NCI-H1417 treated with DMSO at 0.1 percent for 48 hours (cell line): ENCODE results near the gene TMEM184A.
"Not testable (repeated sequence)": the region's sequence is repeated elsewhere in the genome, so short reads cannot be mapped to it uniquely, and the experiment has no call there.

Experiments used
- DNase-seq: peaks from one replicate; lab custom pipeline; 2025; lab: John Stamatoyannopoulos, UW

The TMEM184A gene

DNA sequence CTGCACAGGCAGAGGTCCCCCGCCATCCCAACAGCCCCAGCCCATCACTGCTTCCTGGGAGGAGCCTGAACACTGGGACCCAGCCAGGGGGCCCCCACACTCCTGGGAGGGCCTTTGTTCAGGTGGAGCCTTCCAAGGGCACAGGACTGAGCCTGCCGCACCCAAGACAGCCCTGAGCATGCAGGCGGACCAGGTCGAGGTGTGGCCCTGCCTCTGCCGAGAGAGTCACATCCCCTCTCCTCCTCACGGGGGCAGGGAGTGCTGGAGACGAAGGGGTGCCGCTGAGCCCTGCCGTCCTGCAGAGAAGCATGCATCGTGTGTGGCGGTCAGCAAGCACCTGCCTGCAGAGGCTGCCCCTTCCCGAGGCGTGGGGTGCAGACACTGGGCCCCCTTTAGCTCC is 32.8 kb downstream of the TMEM184A start:
- DNase-seq: no peak

DNA sequence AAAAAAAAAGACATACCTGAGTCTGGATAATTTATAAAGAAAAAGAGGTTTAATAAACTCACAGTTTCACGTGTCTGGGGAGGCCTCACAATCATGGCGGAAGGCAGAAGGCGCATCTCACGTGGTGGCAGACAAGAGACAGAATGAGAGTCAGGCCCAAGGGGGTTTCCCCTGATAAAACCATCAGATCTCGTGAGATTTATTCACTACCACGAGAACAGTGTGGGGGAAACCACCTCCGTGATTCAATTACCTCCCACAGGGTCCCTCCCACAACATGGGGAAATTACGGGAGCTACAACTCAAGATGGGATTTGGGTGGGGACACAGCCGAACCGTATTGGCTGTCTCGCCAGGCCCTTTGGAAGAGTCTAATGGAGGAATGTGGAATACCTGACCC is 34.5 kb downstream of the TMEM184A start:
- DNase-seq: no peak

DNA sequence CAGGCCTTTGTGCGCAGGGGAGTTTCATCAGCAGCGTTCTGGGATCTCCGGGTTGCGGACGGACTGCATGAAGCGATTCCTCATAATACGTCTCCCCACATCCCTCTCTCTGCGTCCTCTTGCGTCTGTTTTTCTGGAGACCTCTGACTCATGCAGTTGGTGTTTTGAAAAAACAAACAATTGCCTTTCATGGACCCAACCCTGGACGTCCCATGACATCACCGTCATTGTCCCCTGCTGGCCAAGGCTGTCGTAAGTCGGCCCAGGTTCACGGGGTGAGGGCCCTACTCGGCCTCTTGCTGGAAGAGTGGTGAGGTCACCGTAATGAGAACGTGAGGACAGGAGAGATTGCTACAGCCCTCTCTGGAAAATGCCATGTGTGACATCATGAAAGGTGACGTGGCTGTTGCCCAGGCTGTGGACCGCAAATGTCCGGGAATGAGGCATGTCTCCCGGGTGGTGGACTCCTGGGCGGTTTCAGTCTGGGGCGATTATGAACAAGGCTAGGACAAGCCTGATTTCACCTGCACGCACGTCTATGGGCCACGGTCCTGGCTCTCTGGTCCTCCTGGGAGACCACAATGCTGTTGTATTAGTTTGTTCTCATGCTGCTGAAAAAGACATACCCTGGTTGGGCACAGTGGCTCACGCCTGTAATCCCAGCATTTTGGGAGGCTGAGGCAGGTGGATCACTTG is 35.3 kb downstream of the TMEM184A start:
- no peak for DNase-seq

DNA sequence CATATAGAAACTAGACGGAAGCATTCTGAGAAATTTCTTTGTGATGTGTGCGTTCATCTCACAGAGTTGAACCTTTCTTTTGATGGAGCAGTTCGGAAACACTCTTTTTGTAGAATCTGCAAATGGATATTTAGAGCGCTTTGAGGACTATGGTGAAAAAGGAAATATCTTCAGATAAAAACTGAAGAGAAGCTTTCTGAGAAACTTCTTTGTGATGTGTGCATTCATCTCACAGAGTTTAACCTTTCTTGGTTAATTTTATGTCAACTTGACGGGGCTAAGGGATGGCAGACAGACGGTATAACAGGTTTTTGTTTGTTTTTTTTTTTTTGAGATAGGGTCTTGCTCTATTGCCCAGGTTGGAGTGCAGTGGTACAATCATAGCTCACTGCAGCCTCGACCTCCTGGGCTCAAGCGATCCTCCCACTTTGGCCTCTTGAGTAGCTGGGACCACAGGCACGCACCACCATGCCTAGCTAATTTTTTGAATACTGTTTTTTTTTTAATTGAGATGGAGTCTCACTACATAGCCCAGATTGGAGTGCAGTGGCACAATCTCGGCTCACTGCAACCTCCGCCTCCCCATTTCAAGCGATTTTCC is 36.6 kb downstream of the TMEM184A start:
- not testable (repeated sequence) for DNase-seq

DNA sequence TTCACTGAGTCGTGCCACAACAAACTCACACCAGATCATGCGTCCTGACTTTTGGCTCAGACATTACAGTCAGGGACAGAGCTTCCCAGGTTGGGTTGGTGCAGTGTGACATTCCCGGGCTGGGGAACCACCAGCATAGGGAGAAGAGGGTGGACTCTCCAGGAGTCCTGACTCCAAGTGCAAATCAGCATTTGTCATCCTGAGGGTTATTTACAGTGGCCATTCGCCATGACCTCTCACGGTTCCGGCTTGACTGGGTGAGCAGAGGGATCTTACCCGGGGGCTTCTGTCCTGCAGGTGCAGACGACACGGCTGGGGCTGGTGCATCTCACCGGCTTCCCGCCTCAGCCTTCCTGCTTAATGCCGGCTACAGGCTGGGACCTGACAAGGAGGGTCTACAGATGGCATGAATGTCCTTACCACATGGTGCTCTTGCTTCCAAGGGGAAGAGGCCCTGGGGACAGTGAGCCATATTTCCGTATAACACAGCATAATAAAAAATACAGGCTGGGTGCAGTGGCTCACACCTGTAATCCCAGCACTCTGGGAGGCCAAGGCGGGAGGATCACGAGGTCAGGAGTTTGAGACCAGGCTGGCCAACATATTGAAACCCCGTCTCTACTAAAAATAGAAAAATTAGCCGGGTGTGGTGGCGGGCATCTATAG is 39.3 kb downstream of the TMEM184A start:
- DNase-seq: no peak

DNA sequence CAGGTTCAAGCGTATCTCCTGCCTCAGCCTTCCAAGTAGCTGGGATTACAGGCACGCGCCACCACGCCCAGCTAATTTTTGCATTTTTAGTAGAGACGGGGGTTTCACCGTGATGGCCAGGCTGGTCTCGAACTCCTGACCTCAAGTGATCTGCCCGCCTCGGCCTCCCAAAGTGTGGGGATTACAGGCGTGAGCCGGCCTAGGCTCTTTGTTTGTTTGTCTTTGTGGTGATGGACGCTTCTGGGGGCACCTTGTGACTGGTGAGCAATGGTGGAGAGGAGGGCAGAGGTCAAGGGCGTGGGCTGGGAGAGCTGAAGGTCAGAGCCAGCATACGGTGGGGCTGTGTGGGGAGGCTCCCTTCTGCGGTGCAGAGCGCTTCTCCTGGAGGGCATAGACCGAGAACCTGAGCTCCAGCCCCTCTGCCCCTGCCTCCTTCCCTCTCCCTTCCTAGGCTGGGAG is 40.5 kb downstream of the TMEM184A start:
- not testable (repeated sequence) for DNase-seq

DNA sequence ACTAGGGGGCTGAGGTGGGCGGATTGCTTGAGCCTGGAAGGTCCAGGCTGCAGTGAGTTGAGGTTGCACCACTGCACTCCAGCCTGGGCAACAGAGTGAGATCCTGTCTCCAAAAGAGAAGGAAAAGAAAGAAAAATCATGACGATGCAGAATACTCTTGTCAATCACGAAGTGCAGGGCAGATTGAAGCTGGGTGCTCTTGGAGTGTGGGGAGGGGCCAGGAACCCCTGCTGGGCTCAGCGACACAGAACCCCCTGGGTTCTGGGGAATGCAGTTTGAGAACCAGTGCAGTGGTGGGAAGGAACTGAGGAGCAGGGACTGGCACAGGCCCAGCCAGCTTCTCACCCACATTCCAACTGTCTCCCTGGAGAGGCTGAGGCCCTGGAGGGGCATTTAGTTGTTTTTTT is 41.0 kb downstream of the TMEM184A start:
- no peak for DNase-seq

DNA sequence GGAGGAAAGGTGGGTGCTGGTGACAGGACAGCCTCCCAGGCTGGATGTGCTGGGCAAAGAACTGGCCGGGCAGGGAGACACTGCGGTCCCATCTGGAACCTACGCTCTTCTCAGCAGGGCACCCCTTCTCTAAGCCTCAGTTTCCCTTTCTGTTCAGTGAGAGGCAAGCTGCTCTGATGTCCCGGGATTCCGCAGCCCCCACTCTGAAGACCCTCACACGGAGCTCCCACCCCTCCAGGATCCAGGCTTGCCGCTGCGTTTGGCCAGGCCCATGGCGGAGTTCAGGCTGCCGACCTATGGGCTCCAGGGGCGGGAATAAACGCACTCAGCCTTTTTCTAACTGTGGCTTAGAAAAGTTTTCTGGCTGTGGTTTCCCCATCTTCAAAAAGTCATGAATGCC is 41.6 kb downstream of the TMEM184A start:
- DNase-seq: no peak

DNA sequence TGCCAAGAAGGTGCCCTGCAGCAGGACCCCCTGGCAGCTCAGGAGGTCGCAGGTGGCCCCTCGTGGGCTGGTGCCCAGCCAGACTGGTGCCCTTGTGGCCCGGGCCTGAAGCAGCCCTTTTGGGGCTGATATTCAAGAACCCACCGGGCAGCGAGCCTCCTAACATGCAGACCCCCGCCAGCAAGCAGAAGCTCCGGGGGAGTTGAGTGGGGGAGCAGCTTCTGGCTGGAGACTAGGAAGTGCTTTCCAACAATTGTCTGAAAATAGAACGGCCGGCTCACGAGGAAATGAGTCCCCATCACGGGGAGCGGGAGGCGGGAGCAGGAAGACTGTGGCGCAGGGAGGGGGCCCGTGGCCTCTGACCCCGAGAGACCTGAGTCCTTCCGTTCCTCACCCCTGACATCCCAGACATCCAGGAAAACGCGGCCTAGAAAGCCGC is 42.3 kb downstream of the TMEM184A start:
- DNase-seq: no peak

DNA sequence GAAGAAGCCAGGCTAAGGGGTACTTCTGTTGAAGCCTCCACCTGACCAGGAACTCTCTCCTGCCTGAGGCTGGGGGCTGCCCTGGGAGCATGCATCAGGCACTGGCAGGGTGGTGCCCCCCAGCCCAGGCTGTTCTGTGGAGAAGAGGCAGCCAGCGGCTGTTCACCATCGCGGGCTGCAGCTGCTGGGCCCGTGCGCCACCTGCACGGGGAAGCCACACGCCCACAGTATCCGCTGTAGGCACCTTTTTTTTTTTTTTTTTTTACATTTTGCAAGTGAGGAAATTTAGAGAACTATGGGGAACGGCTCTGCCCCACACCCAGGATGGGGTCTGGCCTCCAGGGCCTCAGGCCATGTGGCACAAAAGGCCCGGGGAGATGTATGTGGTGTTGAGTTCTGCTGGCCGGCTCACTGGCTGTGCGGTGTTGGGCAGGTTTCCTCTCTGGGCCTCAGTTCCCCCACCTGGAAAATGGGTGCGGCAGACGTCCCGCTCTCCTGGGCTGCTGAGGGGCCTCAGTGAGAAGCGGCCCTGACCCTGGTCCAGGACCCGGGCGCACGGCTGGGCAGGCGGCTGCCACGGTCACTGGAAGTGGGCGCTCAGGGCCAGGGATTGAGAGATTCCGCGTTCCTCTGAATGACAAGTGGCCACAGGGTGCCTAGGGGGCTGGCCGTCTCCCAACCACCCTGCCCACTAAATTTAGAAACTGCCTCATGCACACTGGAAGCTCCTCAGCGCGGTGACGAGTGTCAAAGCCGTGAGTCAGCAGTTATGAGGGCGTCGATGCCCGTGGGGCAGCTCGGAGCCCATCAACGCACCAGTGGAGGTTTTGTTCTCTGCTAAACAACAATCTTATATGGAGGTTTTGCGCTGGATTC is 43.0 kb downstream of the TMEM184A start:
- DNase-seq: no peak

DNA sequence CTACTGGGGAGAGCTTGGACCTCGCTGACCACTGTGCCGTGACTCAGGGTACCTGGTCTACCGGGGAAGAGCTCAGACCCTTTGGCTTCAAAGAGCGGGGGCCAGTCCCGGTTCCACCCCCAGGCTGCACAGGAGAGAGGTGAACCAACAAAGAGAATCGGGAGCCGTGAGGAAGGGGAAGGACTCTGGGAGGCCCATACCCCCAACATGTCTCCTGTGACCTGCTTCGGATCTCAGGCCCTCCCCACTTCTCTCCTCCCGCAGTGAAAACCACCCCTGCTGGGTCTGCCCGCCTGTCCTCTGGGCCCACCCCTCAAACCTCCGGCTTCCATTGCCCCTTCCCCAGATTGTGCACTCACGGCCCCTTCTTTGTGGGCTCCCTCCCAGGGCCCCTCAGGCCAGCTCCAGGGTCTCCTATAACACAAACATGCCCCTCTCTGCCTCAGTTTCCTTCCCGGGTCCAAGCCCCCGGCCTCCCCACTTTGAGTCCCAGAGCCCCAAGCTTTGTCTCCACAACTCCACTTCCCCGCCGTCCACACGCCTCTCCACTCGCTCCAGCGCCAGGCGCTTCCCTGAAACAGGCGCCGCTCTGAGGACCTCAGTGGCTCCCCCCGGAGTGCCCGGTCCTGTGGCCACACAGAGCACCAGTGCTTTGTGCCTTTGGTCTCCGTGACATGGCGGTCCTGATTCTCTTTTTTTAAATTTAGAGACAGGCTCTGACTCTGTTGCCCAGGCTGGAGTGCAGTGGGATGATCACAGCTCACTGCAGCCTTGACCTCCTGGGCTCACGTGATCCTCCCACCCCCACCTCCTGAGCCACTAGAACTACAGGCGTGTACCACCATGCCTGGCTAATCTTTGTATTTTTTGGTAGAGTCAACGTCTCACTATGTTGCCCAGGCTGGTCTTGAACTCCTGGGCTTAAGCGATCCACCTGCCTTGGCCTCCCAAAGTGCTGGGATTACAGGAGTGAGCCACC is 44.3 kb downstream of the TMEM184A start:
- DNase-seq: no peak

DNA sequence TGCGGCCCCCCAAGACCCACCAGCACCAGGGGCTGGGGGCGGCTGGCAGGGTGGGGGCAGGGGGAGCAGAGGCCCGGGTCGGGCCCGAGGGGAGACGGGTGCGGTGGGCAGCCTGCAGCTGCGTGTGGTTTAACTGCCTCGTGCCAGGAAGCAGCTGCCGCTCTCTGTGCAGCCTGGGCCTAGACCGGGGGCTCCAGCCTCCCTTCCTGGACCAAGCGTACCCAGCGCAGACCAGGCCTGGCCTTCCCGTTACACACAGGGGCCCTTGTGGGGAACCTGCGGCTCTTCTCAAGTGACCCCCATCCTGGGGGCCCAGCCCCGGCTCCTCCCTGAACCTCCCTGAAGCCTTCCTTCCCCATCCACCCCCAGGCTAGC is 45.2 kb downstream of the TMEM184A start:
- no peak for DNase-seq

DNA sequence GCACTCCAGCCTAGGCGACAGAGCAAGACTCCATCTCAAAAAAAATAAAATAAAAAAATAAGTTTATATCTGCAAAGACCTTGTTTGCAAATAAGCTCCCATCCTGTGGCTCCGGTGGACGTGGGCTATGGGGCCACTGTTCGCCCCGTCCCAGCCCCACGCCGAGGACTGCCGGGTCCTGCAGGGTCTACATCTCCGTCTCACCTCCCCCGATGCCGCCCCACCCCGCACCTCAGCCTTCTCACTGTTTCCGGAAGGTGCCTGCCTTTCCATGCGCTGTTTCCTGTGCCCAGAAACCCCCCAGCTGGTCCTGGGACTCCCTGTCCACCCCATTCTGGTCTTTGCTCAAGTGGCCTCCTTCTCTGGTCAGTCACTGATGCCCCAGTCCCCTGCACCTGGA is 46.8 kb downstream of the TMEM184A start:
- no peak for DNase-seq

DNA sequence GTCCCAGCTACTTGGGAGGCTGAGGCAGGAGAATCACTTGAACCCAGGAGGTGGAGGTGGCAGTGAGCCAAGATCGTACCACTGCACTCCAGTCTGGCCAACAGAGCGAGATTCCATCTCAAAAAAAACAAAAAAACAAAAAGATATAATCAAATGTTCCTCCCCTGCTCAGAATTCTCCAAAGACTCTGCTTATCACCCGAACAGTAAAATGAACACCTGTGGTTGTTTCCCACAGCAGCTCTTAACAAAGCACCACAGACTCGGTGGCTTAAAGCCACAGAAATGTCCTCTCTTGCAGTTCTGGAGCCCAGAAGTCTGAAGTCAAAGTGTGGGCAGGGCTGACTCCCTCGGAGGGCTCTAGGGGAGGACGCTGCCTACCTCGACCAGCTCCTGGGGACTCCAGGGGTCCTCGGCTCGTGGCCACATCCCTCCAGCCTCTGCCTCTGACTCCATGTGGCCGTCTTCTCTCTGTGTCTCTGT is 47.7 kb downstream of the TMEM184A start:
- no peak for DNase-seq

DNA sequence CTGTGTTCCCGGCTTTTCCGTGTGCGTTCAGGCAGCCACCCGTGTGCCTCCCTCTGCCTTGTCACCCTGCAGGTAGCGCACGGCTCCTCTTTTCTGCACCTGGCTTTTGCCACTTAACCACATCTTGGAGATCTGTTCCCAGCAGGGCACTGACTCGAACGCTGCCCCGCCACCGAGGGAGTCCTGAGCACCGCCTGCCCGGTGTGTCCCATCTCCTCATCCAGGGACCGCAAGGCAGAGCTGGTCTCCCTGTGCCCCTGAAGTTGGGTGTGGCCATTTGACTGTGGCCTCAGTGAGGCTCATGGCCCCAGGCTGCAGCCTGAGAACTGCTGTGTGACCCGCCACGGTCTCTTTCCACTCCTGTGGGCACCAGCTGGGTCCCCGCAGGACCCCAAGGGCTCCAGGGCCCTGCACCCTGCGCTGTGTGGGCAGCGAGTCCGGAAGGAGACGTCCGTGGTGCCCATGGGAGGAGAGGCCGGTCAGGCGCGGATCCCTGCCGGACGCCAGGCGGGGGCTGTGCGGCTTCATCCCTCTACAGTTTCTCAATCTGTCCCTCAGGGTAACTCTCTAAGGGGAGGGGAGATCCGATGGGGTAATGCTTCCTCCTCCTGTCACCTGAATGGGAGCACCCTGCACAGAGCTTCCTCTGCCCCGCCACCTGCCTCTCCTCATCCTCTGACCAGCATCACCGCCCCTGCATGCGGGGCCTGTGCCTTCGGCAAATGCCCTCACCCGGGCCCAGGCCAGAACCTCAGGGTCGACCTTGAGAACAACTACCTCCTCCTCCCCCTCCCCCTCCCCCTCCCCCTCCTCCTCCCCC is 50.1 kb downstream of the TMEM184A start:
- no peak for DNase-seq

DNA sequence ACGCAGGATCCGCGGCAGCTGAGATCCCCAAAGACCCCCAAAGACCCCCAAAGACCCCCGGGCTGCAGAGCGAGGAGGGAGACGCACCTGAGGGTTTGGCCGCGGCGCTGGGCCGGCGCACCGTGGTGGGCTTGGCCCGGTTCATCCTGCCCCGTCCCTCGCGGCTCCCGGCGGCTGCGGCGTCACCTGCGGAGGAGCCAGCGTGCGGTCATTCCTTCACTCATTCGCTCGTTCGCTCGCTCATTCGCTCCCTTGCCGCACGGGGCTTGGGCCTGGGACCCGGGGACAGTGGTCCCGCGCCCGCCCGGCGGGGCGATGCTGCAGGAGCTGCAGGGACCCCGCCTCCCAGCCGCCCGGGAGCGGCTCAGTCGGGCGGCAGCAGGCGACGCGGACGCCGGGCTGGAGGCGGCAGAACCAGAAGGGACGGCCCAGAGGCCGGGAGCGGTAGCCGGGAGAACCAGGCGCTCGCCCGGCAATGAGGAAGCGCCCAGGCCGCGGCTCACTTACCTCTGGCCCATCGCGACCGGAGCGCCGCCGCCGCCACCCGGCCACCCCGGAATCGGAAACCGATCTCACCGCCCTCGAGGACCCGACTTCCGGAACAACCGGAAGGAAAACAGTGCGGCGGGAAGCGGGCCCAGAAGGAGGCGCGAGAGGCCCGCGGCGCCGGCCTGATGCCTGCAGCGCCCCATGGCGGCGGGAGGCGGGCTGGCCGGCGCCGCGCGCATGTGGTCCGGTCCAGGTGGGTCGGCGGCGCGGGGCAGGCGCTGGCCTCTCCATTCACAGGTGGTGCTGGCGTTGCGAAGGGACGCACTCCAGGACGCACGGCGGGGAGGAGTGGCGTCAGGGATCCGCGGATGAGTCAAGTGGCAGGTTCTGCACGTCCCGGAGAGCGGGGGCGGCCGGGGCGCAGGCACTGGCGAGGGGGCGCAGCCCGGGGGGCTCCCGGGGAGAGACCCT is 51.9 kb downstream of the TMEM184A start, which contains the start of gene INTS1:
INTS1 (minus strand) TSS at position 574 of the 960 bp plus-strand sequence; CDS start at position 145, 429 bp downstream.
- DNase-seq: peak; percentile 82

DNA sequence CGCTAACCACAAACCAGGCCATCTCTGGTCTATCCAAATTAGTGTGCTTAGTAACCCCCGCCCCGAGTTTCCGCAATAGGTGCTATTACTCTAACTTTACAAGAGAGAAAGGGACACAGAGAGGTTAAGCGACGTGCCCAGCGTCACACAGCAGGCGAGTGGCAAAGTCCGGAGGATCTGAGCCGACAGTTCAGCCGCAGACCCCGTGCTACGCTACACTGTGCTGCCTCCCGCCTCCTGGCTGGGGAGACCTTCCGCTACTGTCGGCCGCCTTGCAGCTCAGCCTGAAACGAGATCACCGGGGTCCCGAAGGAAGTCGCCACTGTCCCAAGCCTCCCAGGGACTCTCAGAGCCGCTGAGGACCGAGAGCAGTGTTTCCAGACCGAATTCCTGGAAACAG is 52.6 kb downstream of the TMEM184A start:
- no peak for DNase-seq

DNA sequence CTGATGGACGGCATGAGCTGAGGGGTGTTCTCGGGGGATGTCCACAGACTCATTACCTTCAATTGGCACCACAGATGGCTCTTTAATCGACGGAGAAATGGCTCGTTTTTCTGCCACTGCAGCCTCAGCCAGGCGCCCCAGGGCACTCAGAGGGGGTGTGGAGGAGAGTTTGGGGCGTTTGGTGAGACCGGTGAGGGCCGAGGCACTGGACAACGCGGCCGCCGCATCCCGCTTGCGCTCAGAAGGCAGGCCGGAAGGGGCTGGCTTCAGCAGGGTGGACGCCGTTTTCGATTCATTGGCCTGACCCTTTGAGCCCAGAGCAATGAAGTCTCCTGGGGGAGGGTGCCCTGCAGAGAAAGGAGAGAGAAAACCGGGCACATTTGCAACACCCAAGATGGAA is 53.2 kb downstream of the TMEM184A start:
- no peak for DNase-seq
